Stimulated activated naive CD4-positive, alpha-beta T cell (primary cell): ENCODE results near the gene ADAMTSL3.

Source experiments
- DNase-seq, 6 experiments: peaks; one replicate each; lab custom pipeline; 2025; lab: John Stamatoyannopoulos, UW

The ADAMTSL3 gene

GRCh38 chr15:83654379-83655236 lies 685 bp downstream of the ADAMTSL3 start:
- DNase-seq = no peak

DNA sequence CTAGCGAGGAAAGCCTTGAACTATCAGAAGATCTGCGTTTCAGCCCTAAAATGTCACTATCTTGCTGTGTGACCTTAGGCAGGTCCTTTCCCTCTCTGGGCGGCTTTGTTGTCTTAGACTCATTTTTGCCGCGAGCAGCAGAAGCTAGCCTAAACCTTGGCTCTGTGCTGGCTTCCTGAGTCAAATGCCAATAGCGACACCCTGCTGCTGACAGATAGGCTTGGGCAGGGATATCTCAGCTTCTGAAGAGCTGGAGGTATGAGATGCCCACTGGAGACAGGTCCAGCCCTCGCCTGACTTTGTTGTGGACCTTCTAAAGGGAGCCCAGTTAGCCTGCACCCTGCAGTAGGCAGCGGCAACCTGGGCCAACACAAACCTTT lies 1.3 kb downstream of the ADAMTSL3 start:
- DNase-seq = no peak

GRCh38 chr15:83656192-83656591 lies 2.3 kb downstream of the ADAMTSL3 start:
- DNase-seq = no peak

- DNase-seq = no peak
Observed at GRCh38 chr15:83656943-83657528, 3.1 kb downstream of the ADAMTSL3 start.

- DNase-seq = no peak
Observed at GRCh38 chr15:83657549-83657948, 3.6 kb downstream of the ADAMTSL3 start.

DNA sequence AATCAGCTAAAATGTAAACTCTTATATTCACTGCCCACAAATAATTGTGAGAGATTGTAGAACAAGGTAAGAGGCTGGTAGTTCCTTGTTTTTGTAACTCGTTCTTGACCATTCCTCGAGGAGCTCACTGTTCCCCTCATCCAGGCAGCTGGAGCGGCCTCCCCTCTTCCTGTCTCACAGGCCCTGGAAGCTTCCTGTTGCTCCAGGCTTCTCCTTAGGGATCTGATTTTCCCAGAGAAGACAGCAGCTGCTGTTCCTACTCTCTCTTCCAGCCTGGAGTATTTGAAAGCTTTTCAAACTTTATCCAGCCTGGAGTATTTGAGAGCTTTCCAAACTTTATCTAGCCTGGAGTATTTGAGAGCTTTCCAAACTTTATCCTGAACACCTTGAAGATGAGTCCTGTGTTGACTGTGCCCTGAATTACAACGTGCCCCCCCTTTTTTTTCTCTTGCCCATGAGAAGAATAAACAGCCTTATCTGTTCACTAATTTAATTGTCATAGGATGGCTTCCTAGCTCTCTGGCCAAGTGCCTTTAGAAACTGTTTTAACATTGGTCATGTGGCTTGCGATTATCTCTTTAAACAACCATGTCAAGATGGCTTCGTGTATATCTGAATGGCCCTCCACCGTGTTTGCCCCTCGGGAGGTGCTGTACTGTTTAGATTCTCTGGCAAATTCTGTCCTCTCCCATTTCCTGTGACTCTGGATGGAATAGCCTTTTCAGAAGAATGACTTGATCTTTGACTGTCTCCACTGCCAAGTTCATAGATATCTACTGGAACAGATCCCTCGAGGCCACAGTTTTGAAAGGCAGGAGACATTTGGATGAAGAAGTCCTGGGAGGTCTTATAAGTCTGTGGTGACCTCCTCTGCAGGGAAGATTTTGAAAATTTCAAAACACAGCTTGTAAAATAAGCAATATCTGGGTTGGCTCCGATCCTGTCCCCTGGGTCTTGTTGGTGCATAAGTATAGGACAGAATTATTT lies 4.8 kb downstream of the ADAMTSL3 start:
- no peak for DNase-seq

GRCh38 chr15:83659417-83659812 lies 5.5 kb downstream of the ADAMTSL3 start:
- DNase-seq = no peak

GRCh38 chr15:83665480-83665879 lies 11.6 kb downstream of the ADAMTSL3 start:
- DNase-seq = no peak

DNA sequence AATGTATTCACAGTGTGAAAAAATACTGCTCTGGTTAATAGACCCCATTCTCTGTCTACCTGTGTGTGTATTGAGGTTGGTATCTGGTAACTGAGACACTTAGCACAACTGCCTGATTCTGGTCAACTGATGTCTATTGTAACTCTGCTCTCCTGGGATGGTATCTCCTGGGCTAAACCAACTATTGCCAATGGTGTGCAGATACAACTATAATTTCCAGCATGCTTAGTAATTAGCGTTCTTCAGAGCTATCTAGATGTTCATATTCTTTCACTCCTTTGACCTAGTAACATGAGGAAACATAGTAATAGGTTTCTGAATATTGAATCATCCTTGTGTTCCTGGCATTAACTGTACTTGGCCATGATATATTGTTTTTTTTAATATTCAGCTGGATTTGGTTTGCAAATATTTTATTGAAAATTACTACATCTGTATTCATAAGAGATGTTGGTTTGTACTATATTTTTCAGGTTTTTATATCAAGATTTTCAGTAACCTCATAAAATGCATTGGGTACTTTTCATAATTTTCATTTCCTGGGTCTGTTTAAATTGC lies 16.8 kb downstream of the ADAMTSL3 start:
- no peak for DNase-seq

GRCh38 chr15:83671603-83672002 lies 17.7 kb downstream of the ADAMTSL3 start:
- no peak for DNase-seq

GRCh38 chr15:83673385-83673784 lies 19.5 kb downstream of the ADAMTSL3 start:
- no peak for DNase-seq

DNA sequence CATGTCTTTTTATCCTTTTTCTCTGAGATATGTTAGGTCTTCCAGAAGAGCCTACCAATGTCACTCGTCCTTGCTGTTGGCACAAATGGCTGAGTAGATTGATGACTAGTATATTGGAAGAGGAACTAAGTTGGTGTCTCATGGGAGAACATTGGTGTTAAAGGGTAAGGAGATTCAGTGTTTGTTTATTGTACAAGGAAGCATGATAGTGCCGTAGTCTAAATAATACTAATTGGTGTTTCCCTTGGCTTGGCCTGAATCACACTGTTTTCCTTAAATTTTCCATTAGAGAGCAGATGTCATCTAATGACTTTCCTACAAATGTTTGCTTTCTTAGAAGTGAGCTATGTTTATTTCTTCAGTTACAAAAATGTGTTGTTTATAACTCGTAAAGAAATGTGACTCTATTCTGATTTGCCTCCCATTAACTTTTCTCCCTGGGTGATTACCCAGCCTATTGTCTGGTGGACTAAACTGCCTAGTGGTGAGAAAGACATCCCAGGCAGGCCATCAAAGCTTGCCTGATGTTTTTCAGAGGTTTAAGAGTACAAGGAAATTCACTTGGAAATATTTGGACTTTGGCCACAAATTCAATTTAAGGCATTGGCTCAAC lies 28.7 kb downstream of the ADAMTSL3 start:
- no peak for DNase-seq

DNA sequence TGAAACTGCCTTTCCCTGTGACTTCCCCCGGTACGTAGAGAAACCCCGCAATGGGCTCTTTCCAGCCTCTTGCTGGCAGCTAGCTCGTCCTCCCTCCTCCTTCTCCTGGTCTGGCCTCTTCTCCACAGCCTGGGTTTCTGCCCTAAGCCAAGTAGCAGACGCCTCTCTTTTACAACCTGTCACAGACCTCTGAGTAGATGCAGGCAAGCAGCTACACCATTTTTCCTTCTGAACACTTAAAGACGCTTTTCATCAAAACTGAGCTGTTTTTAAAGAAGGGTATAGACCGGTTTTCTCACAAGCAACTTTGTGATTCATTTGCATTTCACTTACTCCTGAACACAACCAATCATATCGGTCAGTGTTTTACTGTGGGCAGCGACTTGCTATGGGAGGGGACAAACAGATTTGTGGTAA lies 32.0 kb downstream of the ADAMTSL3 start:
- no peak for DNase-seq

- DNase-seq = no peak
Observed at GRCh38 chr15:83688201-83688600, 34.3 kb downstream of the ADAMTSL3 start.

DNA sequence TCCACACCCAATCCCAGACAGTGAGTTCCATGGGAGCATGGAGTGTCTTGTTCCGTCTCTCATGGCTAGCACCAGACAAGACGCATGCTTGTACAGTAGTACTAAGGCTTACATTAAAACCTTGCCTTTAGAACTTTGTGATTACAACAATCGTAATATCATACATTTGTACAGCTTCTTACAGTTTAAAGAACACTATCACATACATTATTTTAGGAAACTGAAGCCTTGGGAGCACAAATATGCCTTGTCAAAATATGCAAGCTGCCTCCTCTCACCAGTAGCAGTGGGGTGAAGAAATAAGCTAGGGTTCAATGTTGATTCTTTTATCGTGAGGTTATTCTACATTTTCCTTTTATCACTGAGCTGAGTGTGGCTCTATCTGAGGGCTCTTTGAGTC lies 36.8 kb downstream of the ADAMTSL3 start:
- no peak for DNase-seq

DNA sequence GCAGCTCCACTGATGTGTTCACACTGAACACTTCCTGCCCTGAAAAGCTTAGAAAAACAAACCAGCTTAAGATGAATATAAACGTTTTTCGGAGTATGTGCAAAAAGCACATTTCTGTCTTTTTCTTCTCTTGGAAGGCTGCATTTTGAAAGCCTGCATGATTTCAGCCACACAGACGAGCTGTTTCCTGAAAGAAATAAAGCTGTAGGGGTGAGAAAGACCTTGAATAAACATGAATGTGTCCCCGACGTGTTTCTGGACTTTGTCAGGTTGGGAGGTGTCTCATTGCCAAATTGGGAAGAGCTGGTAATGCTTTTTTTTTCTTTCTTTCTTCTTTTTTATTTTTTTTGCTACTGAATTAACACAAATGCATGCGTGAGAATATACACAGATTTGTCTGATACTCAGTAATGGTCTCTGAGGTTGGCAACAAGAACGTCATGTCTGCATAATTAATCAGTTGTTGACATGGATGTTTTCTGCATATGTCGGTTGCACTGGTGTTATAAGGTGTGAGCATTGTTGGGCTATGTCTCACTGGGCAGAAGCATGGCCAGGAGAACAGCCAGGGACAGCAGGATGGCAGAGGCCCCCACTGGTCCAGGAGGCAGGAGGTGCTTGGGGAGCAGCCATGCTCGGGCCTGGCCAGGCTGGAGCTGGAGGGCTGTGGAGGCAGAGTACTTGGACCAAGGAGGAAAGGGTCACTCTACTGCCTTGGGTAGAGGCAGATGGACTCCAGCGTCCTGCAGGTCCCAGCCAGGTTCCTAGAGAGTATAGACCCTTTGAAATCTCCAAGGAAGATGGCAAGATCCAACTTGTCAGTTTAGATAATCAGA lies 39.0 kb downstream of the ADAMTSL3 start:
- DNase-seq = no peak

GRCh38 chr15:83694015-83694414 lies 40.1 kb downstream of the ADAMTSL3 start:
- no peak for DNase-seq

DNA sequence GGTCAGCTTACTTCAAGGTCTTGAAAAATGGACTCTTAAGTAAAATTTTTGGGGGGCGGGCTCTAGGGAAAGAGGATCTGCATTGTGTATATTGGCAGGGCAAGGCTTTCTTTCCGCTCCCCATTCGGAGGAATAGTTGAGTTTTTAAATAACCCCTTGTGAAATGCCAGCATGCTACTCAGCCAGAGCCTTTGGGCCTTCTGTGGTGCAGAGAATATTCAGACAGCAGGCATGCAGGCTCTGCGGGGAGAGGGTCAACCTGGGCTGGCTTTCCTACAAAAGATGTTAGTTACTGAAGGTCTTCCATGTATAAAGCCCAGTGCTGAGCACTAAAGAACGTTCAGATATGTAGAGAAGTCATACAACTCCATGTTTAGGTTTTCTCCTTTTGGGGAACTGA lies 40.6 kb downstream of the ADAMTSL3 start:
- DNase-seq = no peak

DNA sequence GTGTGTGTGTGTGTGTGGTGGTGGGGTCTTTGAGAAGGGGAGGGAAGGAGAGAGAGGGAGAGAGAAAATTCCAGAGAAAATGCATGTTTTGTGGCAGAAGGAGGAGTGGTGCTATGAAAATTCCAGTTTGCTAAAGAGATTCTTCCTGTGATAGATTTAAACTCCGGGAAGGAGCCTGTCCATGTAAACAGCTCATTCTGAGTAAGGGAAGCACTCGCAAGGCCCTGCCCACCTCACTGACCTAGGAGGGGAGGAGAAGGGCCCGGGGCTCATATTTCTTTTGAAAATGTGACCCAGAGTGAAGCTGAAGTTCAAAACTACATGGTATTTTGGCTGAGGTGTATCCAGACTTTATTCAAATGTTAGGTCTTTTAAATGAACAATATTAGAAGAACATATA lies 41.3 kb downstream of the ADAMTSL3 start:
- DNase-seq = no peak

DNA sequence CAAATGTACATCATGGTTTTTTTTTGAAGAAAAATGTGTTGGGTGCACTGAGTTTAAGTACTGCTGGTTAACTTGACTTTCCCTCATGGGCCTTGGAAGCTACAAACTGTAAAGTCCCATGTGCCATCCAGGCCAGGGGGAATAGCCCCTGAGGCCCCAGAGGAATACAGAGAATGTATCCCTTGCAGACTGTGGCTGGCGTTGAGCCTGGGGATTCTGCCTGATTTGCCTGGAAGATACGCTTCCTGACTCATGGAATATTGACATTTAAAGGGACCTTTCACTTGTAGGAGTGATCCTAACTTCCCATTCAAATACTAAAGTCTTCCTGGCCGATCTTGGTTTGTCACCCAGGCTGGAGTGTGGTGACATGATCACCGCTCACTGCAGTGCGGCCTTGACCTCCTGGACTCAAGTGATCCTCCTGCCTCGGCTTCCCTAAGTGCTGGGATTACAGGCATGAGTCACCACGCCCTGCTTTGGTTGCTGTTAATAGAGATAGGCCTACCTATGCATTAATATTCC lies 42.0 kb downstream of the ADAMTSL3 start:
- DNase-seq = no peak

GRCh38 chr15:83697716-83698115 lies 43.8 kb downstream of the ADAMTSL3 start:
- no peak for DNase-seq
